GM19468 (cell line): ENCODE measurements around the gene CIITA.
"Not testable (repeated sequence)": the region's sequence is repeated elsewhere in the genome, so short reads cannot be mapped to it uniquely, and the experiment has no call there.

Source experiments
- ATAC-seq: cut with Tn5 transposase; IDR thresholded peaks from one replicate; pipeline ENCODE4 v1.9.1; 2021; ENCODE audit warnings: mild to moderate bottlenecking, moderate library complexity, moderate number of reproducible peaks; ENCODE audit not compliant: unreplicated experiment; ENCODE audit errors: extremely low read depth

Gene CIITA

DNA sequence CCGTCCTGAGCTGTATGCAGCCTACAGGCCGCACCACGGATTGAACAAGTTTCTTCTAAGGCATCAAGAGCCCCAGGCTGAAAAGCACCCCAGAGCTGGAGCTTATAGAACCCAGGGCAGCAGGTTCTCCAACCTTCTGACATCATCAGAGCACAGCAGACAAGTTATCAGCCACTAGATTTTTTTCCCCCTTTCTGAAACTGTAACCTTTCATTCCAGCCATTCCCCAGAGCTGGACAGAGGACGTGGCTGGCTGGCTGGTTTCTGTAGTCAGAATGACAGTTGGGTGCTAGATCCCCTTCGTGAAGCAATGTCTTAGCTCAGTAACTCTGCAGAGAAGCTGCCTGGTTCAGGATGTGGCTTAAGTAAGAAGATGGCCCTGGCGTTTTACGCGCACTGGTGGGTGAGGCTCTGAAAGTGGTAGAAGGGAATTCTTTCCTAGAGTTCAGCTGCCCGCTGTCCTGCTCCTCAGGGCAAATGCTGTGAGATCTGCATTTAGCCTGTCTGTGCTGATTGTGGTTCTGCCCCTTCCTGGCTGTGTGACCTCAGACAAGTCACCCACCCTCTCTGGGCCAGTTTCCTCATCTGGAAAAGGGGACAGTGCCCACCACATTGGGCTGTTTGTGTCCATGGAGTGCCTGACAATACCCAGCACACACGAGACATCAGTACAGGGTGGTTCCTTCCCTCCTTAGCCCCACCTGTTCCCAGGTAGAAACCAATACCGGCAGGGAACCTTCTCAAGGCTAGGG lies 56.1 kb downstream of the CIITA start:
- ATAC-seq: no peak

DNA sequence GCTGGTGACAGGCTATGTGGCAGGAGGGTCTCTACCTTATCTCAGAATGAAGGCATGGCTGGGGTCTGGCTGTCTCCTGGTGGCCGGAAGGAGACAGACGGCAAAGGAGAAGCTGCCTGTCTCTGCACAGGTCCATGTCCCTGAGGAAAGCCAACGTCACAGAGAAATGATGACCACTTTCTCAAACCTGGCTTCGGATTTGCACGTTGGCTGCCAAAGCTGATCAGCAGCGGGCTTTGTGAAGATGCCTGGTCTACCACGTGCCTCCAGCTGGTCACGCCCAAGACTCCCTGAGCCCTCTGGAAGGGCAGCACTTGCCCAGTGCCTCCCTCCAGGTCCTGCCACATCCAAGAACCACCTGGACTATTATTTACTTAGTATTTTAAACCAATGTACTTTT lies 56.9 kb downstream of the CIITA start:
- ATAC-seq: no peak

DNA sequence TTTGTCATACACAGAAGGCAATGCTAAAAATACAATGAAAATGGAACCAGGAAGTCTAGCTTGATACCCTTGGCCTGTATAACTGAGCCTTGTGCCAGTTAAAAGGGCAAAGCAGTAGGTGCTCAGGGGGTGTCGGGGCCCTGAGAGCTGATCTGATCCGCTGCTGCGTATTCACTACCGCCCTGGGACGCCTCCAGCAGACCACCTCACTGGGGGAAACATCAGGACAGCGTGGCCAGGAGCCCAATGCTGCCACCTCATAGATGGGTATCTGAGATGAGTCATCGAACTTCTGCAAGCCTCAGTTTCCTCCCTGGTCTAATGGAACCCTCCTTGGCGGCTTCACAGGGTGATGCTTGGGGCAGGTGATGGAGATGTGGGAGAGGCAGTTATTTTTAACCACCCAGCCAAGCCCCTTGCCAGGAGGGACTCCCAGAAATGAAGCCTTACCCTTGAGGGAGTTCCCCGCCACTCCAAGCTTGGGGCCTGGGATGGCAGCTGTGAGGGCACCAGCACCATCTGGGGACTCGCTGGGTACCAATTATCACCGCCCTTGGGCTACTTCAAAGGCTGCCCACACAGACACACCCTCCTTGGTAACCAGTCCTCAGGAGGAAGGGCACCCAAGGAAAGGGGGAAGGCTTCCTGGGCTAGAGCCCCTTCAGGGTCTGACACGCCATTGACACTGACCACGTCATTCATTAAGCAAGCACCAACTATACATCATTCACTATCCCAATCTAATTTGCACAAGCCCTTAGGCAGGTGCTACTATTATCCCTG lies 57.5 kb downstream of the CIITA start:
- ATAC-seq: no peak

DNA sequence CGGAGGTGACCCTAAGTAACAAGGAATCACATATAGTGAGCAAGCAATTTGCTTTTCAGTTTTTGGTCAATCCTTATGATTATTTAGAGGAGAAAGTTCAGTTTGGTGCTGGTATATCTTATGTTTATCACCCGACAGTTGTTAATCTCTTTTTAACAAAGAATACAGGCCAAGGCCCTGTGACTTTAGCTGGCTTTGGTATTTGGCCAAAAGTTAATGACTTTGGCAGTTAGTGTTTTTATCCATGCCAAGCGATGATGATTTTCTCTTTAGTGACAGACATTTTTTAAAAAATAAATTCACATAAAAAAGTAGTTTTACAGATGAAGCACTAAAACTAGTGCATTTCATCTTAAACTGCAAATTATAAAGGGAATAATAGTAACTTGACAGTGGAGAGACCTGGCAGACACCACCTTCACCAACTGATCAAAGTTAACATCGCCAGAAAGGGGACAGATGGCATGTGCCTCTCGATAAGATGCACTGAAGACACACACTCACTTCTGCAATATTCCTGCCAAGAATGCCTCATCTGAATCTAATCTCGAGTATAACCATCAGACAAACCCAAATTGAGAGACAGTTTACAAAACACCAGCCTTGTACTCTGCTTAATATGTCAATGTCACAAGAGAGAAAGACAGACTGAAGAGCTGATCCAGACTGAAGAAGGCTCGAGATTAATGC lies 58.4 kb downstream of the CIITA start:
- ATAC-seq: no peak

DNA sequence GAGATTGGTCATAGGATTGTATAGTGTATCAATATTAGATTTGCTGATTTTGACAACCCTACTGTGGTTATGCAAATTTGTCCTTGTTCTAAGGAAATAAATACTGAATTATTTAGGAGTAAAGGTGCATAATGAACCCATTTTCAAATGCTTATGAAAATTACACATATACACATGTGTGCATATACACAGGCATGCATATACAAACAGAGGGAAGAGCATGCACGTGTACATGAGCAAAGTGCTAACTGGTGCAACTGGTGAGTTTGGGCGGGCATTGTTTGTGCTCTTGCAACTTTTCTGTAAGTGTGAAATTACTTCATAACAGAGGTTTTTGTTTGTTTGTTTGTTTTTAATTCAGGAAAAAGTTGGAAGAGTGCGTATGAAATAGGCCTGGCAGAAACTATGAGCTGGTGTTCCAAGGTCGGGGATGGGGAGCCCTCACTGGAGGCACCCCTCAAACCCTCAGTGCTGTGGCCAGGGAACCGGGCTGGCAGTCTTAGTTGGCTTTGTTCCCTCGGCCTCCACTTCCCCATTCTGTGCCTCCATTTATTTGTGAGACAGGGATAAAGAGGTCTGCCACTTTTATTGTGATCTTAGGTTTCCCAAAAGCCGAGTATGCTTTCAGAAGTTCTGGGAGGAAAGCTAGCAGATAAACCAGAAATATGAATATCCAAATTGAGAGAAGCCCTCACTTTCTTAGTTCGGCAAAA lies 59.4 kb downstream of the CIITA start:
- ATAC-seq: no peak

DNA sequence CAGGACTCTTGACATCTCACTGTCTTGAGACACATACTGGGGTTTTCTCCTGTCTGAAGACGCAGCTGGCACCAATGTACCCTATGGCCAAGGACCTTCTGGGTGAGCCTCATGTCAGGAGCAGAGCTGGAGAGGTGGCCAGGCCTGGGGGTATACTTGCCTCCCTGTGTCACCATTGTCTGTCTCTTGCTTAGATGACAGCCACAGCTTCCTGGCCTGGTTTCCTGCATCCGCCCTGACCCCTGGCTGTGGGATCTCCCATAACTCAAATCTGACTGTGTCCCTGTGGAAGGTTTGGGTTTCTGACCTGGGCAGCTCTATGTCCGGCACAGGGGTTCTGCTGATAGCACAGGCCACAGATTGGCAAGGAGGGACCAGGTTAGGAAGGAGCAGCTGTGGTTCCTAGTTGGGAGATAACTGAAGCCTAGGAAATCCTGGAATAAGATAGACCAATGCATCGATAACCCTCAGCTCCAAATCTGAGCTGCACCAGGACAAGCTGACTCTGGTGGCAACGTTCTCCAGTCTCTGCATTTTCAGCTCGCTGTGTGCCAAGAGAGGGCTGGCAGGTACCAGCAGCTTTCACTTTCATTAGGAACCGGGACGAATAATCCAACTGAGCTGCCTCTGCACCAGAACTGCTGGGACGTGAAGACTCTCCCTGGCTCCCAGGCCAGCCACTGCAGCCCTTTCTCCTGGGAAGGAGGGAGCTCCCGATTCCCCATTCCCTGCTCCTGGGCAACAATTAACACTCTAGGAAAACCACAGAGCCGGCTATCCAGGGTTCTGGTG lies 60.3 kb downstream of the CIITA start:
- no peak for ATAC-seq

DNA sequence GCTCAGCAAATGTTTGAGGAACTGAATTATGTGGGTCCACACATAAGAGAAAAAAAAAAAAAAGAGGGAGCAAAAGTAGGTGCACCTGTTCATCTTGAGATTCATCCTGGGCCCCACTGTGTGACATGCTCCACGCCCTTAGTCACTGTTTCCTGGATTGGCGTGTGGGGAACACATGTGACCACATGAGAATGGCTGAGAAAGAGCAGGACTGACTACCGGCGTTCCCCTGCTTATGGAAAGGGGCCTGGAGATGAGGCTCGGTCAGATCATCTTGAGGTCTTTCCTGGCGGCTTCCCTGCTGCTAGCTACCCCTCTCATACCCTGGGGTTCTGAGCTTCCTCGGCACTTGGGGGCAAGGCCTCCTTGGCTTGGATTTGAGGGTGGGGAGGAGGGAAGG lies 61.3 kb downstream of the CIITA start:
- no peak for ATAC-seq

DNA sequence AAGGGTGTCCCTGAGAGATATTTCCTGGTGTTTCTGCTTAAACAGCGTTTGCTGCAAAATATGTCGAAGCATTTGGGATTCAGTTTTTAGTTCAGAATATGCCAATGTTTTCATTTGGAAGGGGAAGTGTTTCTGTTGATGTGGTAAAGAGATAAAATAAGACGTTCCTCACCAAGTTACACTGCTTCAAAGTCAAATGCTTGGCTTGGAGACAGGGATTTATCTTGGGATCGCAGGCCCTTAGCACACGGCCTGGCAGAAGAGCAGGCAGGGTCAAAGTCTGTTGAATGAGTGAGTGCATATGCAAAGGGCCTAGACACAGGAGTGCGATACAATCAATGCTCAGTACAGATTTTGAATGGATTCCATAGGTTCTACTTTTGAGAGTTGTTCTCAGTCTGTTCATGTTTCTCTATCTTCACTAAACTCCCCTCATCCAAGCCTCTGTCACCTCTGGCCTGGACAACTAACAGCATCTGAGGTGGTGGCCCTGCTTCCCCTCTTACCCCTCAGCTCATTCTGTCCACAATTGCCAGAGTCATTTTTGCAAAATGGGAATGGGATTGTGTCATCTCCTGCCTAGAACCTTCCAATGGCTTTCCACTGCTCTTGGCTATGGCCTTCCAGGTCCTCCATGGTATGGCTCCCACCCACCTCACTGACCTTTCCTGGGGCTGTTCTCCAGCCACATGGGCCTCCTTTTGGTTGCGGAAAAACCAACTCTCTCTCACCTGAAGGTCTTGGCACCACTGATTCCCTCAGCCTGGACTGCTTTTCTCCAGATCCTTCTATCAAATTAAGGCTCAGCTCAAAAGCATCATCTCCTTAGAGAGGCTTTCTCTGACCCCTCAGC lies 62.0 kb downstream of the CIITA start:
- no peak for ATAC-seq

DNA sequence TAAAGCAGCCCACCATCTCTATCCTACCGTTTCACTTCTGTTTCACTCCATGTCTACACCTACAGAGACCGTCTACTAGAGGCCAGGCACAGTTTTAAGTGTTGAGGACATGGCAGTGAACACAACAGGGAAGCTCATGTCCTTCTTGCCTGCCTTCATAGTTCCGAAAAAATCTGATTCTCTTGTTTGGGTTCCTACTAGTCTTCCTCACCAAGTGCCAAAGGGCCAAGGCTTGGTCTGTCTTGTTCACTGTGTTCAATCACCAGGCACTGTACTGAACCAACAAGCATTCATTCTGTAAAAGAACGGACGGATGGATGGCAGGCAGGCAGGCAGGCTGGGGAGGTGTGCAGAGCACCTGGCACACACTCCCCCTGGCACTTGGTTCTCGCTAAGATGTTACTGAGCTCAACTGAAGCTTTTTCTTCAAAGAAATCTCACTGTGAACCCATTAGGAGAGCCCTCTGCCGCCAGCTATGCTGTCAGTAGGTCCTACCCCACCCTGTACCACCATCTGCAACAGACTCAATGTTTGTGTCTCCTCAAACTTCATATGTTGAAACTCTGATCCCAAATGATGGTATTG lies 62.7 kb downstream of the CIITA start:
- ATAC-seq: no peak

DNA sequence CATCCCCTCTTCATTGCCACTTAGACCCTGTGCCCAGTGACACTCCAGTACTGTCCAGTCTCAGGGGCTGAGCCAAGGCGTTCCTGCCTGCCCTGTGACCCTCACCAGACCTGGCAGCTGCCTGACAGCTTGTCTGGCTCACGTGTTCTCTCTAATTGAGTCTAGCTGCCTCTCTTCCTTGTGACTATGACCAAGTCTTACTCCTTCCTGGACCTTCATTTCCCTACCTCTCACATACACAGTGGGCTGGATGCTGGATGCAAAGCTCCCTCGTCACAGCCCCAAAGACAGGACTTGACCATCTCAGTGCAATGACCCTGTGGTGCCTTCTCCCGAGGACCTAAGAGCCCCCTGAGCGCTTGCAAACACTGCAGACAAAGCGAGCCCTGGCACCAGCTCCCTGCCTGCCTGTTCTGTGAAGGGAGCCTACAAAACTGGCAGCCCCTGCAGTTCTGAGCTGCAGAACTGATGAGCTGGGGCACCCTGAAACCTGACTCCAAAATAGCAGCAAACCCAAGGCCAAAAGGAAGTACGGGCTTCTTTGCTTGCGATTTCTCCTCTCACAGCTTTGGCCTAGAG lies 63.6 kb downstream of the CIITA start:
- no peak for ATAC-seq

DNA sequence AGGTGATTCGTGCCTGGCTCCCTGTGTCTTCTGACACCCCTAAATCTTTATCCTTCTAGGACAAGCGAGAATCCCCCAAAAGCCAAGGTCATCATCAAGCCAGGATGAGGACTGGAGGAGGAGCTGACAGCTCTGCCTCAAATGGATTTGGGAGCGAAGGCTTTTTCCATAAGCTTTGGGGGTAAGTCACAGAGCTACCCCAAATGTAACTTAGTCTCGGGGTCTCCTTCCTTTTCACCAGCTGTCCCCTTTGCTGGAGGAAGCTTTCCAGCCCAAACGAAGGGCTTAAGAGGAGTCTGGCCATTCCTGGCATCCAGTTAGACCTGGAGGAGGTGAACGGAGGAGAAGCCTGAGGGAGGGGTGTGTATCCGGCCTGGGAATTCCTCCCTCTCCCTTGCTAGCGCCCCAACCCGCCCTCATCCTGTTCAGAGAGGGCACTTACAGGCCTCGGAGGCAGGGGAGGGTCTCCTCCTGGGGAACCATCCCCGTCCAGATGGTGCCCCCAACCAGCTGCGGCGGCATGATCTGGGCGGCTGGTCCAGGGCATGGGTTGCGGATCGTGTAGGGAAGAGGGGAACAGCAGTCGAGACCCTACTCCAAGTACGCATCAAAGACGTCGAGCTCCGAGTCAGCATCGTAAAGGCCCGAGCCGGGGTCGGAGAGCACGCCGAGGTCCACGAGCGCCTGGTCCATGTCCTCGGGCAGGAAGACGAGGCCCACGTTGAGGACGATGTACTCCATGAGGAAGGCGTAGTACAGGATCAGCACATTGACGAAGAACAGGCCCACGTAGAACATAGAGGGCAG lies 64.3 kb downstream of the CIITA start:
- ATAC-seq: no peak

DNA sequence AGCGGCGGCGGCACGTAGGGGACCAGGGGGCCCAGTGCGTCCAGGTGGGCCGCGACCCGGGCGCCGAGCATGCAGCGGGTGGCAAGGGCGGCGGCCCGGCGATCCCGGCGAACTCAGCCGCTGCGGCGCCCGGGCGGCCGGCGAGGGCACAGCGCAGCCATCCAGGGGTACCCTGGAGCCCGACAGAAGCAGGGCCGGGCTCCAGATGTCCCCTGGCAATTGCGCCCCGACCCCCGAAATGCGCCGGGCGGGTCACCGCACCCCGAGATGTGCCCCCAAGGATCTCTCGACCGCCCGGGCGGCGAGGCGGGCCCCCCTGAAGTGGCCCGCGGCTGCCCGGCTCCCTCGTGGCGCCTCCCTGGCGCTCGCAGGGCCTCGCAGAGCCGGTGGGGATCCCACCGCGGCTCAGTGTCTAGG lies 64.9 kb downstream of the CIITA start:
- not testable (repeated sequence) for ATAC-seq

DNA sequence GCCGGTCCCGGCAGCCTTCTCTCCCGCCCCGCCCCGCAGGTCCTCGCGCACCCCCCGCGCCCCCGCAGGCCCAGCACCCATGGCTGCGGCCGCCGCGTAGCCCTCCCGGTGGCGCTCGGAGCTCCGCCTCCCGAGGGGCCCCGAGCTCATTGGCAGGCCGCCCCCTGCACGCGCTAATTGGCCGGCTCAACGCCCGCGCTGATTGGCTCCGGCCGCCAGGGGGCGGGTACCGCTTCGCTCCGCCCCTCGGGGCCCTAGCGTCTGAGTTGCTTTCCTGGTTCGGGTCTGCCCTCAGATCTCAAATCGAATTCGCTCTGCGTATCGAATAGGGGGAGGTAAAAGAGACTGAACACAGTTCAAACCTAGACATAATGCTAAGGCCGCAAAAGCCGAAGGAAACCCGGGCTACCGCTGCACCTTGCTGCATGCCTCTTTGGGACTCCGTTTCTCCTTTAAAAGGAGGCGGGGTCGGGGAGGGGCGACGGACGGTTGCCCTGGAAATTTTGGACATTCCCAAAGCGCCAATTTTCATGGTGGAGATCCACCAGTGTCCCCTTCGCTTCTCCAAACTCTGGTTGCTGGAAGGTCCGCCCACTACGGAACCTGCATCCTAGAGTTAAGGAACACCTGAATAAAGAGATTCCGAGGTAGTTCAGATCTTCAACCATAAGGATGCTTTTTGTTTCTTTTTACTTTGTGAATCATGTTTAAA lies 65.5 kb downstream of the CIITA start, which contains the start of gene DEXI:
TSS of gene DEXI (minus strand) at position 117 of the 712 bp plus-strand sequence. CDS start 463 bp downstream, outside the sequence.
- ATAC-seq: peak; percentile 36

DNA sequence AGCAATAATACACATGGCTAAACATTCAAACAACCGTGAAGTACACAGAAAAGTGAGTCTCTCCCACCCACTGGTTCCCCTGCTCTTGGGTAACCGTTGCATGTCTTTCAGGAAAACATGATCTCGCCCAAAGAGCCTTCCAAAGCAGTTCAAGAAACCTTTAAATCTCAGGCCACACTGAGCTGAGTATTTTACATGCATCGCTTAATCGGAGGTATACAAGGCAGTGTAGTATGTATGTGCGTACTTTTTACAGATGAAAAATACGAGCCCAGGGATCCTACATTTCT lies 66.0 kb downstream of the CIITA start:
- ATAC-seq: no peak

DNA sequence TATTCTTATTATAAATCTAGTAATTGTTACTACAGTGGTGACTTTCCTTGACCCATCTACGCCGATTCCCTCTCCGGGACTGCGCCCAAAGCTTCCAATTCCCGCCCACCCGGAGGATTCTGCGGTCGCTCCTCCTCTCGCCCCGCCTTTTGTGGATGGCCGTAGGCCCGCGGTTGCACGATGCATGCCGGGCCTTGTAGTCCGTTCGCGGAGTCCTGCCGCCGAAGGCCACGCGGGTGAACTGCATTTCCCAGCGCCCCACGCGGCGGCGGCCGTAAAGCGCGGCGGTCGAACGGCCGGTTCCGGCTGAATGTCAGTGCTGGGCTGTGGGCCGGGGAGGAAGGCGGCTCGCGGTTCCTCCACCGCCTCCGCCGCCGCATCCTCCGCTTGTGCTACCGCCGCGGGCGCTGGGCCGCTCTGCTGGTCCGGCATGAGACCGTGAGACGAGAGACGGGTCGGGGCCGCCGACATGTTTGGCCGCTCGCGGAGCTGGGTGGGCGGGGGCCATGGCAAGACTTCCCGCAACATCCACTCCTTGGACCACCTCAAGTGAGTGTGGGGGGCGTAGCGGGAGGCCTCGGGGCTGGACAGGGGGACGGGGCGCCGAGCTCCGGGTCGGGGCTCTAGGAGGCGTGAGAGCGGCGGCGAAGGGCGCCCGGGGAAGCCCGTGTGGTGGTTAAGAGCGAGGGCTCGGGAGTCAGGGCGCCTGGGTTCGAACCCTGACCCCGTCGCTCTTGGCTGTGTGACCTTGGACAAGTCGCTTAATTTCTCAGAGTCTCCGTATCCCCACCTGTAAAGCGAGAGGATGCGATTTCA lies 67.5 kb downstream of the CIITA start, which contains the start of gene CLEC16A:
TSS of gene CLEC16A (plus strand) at position 316 of the 816 bp plus-strand sequence. CDS start at position 470, 154 bp downstream.
- ATAC-seq: peak; percentile 75
